Activated T-cell treated with anti-CD3 and anti-CD28 coated beads, Interleukin-2, amount 50 U/mL, for 24 hours (primary cell): ENCODE data around the gene NEXN.
"Not testable (repeated sequence)": the region's sequence is repeated elsewhere in the genome, so short reads cannot be mapped to it uniquely, and the experiment has no call there.

Source experiments
- DNase-seq: peaks from one replicate; pipeline ENCODE4 v3.0.0-alpha.2; 2020
- H3K27ac Mint-ChIP-seq: 2 replicates; pipeline ENCODE4 v1.8.0; 2020; ENCODE audit warnings: mild to moderate bottlenecking, mixed read lengths
- H3K27me3 Mint-ChIP-seq: 2 replicates; pipeline ENCODE4 v1.8.0; 2020; ENCODE audit warnings: mixed read lengths
- H3K36me3 Mint-ChIP-seq: 2 replicates; pipeline ENCODE4 v1.8.0; 2020; ENCODE audit warnings: low read depth, mixed read lengths
- H3K4me1 Mint-ChIP-seq: 2 replicates; pipeline ENCODE4 v1.8.0; 2020; ENCODE audit warnings: low read depth, mixed read lengths
- H3K4me3 Mint-ChIP-seq: 2 replicates; pipeline ENCODE4 v1.8.0; 2020; ENCODE audit warnings: mild to moderate bottlenecking, moderate library complexity, mixed read lengths
- H3K9me3 Mint-ChIP-seq: 2 replicates; pipeline ENCODE4 v1.8.0; 2020; ENCODE audit warnings: mixed read lengths

The NEXN gene

GRCh38 chr1:77961392-77961791 lies 73.0 kb downstream of the NEXN start:
- Mint-ChIP-seq H3K4me1 (peaks cover 53% of the 10 kb centered on the region), H3K27ac (peak overlapping the region; percentile 91), H3K36me3 (peaks cover 94% of the 10 kb centered on the region), H3K27me3 (no peaks in the 10 kb centered on the region), H3K9me3 (no peaks in the 10 kb centered on the region), H3K4me3 (no peak overlapping the region)
- DNase-seq = no peak

GRCh38 chr1:77966291-77966690 lies 77.9 kb downstream of the NEXN start:
- no peak for DNase-seq
- Mint-ChIP-seq H3K9me3 (no peaks in the 10 kb centered on the region), H3K4me3 (no peak overlapping the region), H3K4me1 (peaks cover 71% of the 10 kb centered on the region), H3K36me3 (peaks cover 93% of the 10 kb centered on the region), H3K27me3 (no peaks in the 10 kb centered on the region), H3K27ac (peak overlapping the region; percentile 85)

GRCh38 chr1:77970192-77970591 lies 81.8 kb downstream of the NEXN start:
- peaks cover 91% of the 10 kb centered on the region for H3K36me3 Mint-ChIP-seq
- no peaks in the 10 kb centered on the region for H3K9me3 Mint-ChIP-seq
- peaks cover 73% of the 10 kb centered on the region for H3K4me1 Mint-ChIP-seq
- no peak for DNase-seq
- H3K27ac Mint-ChIP-seq = peak overlapping the region; percentile 37
- H3K4me3 Mint-ChIP-seq = peak overlapping the region; percentile 8
- H3K27me3 Mint-ChIP-seq = no peaks in the 10 kb centered on the region

- Mint-ChIP-seq H3K9me3 (no peaks in the 10 kb centered on the region), H3K4me1 (peaks cover 76% of the 10 kb centered on the region), H3K27me3 (no peaks in the 10 kb centered on the region), H3K36me3 (peaks cover 84% of the 10 kb centered on the region), H3K4me3 (peak overlapping the region; percentile 48), H3K27ac (peak overlapping the region; percentile 73)
- no peak for DNase-seq
Measured at GRCh38 chr1:77972080-77972479, 83.7 kb downstream of the NEXN start.

GRCh38 chr1:77975386-77975785 lies 87.0 kb downstream of the NEXN start:
- peaks cover 54% of the 10 kb centered on the region for H3K36me3 Mint-ChIP-seq
- H3K4me1 Mint-ChIP-seq = peaks cover 53% of the 10 kb centered on the region
- H3K27ac Mint-ChIP-seq = peak overlapping the region; percentile 93
- H3K9me3 Mint-ChIP-seq = no peaks in the 10 kb centered on the region
- no peak overlapping the region for H3K4me3 Mint-ChIP-seq
- no peak for DNase-seq
- no peaks in the 10 kb centered on the region for H3K27me3 Mint-ChIP-seq

GRCh38 chr1:77975907-77976306 lies 87.5 kb downstream of the NEXN start:
- H3K9me3 Mint-ChIP-seq = no peaks in the 10 kb centered on the region
- H3K4me3 Mint-ChIP-seq = no peak overlapping the region
- no peaks in the 10 kb centered on the region for H3K27me3 Mint-ChIP-seq
- peaks cover 53% of the 10 kb centered on the region for H3K4me1 Mint-ChIP-seq
- peak overlapping the region; percentile 93 for H3K27ac Mint-ChIP-seq
- H3K36me3 Mint-ChIP-seq = peaks cover 48% of the 10 kb centered on the region
- no peak for DNase-seq

DNA sequence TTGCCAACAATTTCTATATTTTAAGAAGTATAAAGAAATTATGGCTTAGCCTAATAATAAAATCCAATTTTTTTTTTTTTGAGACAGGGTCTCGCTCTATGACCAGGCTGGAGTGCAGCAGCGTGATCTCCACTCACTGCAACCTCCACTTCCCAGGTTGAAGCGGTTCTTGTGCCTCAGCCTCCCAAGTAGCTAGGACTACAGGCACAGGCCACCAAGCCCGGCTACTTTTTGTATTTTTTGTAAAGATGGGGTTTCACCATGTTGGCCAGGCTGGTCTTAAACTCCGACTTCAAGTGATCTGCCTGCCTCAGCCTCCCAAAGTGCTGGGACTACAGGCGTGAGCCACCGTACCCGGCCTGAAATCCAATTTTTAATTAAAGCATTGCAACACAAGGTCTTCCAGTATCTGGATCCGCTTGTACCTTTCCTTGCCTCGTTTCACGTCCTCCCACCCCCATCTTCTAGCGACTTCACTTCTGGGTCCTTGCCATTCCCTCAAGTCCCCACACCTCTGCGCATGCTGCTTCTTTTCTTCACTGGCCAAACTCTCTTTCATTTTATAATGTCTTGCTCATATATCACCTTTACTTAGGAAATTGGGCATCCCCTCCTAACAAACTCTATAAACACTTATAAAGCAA lies 88.1 kb downstream of the NEXN start:
- H3K9me3 Mint-ChIP-seq = no peaks in the 10 kb centered on the region
- peaks cover 52% of the 10 kb centered on the region for H3K4me1 Mint-ChIP-seq
- peaks cover 47% of the 10 kb centered on the region for H3K36me3 Mint-ChIP-seq
- H3K27me3 Mint-ChIP-seq = no peaks in the 10 kb centered on the region
- no peak overlapping the region for H3K27ac Mint-ChIP-seq
- no peak overlapping the region for H3K4me3 Mint-ChIP-seq
- DNase-seq = no peak

DNA sequence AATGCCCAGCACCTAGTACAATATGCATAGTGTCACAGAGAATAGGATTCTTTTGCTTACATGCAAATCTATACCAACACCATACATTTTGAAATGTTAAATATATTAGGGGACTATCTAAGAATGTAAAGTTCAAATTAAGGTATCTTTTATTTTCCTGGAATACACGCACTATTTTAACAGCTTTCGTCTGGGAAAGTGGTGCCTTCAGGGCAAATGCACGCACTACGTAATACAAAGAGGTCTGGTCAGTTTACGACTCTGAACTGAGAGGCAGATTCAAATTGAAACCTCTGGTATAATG lies 89.5 kb downstream of the NEXN start:
- Mint-ChIP-seq H3K4me1 (peaks cover 46% of the 10 kb centered on the region), H3K36me3 (peaks cover 49% of the 10 kb centered on the region), H3K9me3 (no peaks in the 10 kb centered on the region), H3K27ac (no peak overlapping the region), H3K27me3 (no peaks in the 10 kb centered on the region), H3K4me3 (no peak overlapping the region)
- DNase-seq = no peak

DNA sequence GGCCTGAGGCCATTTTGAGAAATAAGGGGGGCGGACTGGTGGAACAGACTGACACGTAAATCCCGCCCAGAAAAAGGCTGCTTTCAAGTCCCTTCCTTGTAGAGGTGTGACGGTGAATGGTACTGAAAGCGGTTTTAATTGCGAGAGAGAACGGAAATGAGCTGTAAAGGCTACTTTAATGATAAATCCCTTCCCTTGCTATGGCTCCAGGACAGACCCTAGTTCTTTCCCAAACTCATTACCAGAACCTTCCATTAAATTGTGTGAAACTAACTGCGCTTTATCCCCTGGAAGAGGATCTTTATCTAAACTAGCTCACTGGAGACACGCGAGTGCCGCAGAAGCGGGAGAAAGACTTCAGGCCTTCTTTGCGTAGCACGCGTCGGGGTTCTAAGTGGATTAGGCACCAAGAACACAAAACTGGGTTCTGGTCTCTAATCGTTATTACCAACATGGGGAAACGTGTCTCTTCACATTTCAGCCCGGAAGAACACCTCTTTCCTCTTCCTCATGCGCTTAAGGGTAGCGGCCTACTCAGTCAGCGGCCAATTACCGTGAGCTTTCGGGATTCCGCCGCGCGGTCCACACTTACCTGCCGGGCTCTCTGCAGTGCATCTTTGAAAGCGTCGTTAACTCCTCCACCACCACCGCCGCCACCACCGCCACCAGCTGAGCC lies 90.0 kb downstream of the NEXN start:
- Mint-ChIP-seq H3K4me1 (peaks cover 45% of the 10 kb centered on the region), H3K36me3 (peaks cover 48% of the 10 kb centered on the region), H3K27me3 (no peaks in the 10 kb centered on the region), H3K27ac (no peak overlapping the region), H3K4me3 (no peak overlapping the region), H3K9me3 (no peaks in the 10 kb centered on the region)
- peak; percentile 59 for DNase-seq

GRCh38 chr1:77978969-77979876 lies 90.8 kb downstream of the NEXN start, which contains the start of gene FUBP1:
Gene FUBP1 (minus strand): TSS chr1:77979072. CDS start chr1:77979004, 68 bp downstream.
- Mint-ChIP-seq H3K9me3 (no peaks in the 10 kb centered on the region), H3K27ac (no peak within 1 kb of the TSS), H3K36me3 (peaks cover 48% of the 10 kb centered on the region), H3K27me3 (no peaks in the 10 kb centered on the region), H3K4me3 (no peak within 1 kb of the TSS), H3K4me1 (peaks cover 46% of the 10 kb centered on the region)
- peak; percentile 92 for DNase-seq

DNA sequence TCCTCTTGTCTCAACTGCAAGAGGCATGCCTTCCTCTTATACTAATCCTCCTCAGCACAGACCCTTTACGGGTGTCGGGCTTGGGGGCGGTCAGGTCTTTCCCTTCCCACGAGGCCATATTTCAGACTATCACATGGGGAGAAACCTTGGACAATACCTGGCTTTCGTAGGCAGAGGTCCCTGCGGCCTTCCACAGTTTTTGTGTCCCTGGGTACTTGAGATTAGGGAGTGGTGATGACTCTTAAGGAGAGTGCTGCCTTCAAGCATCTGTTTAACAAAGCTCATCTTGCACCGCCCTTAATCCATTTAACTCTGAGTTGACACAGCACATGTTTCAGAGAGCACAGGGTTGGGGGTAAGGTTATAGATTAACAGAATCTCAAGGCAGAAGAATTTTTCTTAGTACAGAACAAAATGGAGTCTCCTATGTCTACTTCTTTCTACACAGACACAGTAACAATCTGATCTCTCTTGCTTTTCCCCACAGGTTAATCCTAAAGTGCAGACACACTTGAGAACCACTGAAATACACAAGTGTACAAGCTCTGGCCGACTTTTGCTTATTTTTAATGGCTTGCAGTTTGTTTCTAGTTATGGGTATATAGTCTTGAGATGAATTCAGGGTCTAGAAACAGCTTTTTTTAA lies 95.0 kb downstream of the NEXN start:
- Mint-ChIP-seq H3K4me1 (peaks cover 60% of the 10 kb centered on the region), H3K27ac (peak overlapping the region; percentile 5), H3K36me3 (peaks cover 42% of the 10 kb centered on the region)
- H3K27me3 Mint-ChIP-seq, DNase-seq, H3K9me3 Mint-ChIP-seq, H3K4me3 Mint-ChIP-seq: not testable (repeated sequence)

DNA sequence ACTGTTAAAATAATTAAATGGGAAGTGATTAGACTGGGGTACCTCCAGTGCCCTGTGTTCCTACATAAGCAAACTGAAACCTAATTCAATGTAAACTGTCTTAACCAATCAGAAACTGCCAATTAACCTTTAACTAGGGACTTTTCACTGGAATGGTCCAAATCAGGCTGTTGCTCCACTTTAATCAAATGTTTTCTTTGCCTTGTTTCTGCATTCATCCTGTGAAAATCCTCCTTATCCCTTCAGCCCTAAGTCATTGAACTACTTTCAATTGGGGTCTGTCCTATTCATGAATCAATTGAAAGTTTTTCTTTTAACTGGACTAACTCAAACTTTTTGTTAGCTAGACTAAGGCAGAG lies 95.6 kb downstream of the NEXN start:
- Mint-ChIP-seq H3K36me3 (peaks cover 42% of the 10 kb centered on the region), H3K4me1 (peaks cover 63% of the 10 kb centered on the region), H3K27ac (peak overlapping the region; percentile 33), H3K27me3 (no peaks in the 10 kb centered on the region), H3K4me3 (no peak overlapping the region), H3K9me3 (no peaks in the 10 kb centered on the region)
- no peak for DNase-seq

GRCh38 chr1:77984629-77985028 lies 96.2 kb downstream of the NEXN start:
- no peak for DNase-seq

DNA sequence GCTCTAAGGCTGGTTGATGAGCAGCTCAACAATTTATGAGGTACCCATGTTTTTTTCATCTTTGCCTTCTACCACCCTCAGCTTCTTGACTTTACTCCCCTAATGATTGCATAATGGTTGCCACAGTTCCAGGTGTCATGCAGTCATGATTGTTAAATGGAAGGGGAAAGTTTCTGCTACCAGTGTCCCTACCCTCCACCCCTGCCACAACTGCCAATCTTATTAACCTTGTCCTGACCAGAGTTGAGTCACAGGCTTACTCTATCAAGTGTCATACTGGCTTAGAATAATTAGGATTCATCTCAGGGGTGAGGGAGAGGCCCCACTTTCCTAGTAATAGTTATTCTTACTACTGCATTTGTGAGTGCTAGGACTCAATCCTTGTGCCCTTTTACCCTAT lies 98.4 kb downstream of the NEXN start:
- H3K4me1 Mint-ChIP-seq = peaks cover 71% of the 10 kb centered on the region
- H3K9me3 Mint-ChIP-seq = no peaks in the 10 kb centered on the region
- H3K4me3 Mint-ChIP-seq = no peak overlapping the region
- DNase-seq = no peak
- H3K27me3 Mint-ChIP-seq = no peaks in the 10 kb centered on the region
- H3K27ac Mint-ChIP-seq = no peak overlapping the region
- H3K36me3 Mint-ChIP-seq = peaks cover 44% of the 10 kb centered on the region

More at GRCh38 chr1:77984629-77985028, 96.2 kb downstream of the NEXN start:
- no peak overlapping the region for H3K27ac Mint-ChIP-seq
- H3K9me3 Mint-ChIP-seq = no peaks in the 10 kb centered on the region
- peaks cover 67% of the 10 kb centered on the region for H3K4me1 Mint-ChIP-seq
- H3K36me3 Mint-ChIP-seq = peaks cover 44% of the 10 kb centered on the region
- H3K4me3 Mint-ChIP-seq = no peak overlapping the region
- H3K27me3 Mint-ChIP-seq = no peaks in the 10 kb centered on the region
